ENCODE measurements around the gene UMODL1.

DNA sequence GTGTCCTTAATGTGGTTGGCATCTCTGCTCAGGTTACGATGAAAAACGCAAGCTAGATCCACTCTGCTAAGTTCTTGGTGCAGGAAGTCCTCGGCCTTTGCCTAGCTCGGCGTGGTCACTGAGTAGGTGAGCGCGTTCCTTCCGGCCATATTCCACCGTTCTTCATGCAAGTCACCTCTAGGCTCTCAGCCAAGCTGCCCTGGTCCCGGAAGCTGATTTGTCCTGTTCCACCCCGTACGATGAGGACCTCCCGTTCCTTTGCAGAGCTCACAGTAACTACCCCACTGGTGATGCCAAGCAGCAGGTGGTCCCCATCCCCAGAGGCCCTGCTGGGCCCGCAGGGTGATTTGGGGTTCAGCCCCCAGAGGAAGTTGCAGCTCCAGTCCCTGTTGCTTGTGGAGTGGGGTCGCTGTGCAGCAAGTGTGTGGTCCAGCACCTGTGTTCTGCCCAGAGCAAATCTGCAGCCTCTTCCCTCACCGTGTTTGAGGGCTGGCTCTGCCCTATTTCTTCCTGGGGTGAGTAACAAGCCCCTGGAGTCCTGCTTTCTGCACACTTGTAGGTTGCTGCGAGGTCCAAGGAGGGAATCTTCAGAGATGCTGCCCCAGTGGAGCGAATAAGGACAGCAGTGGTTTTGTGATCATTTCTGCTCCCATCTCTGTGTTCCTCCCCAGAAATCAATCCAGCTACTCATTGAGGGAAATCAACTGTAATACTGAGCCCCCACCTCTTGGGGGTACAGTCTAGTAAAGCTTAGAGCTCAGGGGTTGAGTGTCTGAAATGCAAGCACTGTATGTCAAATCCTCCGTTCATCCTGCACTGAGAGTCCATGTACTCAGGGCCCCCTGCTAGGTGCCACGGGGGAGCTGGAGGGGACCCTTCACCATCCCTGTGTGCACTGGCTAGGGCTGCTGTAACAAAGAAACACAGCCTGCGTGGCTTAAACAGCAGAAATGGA is 2.3 kb downstream of the UMODL1 start:
- no peak for TF ChIP-seq EZH2 (IDR thresholded peaks at IDR 0.05)
- no peak for TF ChIP-seq POLR2AphosphoS5 (IDR thresholded peaks at IDR 0.05; ENCODE audit: borderline replicate concordance, low read depth, low read length)
